Esophagus muscularis mucosa (tissue), 4 donors: ENCODE results near the gene PTPRN2.

ENCODE experiments used
- CTCF ChIP-seq, 3 experiments: fragments of 200-600 bp in 2 of 3; fragments of 450-650 bp in 1 of 3; sonication (generic) in 2 of 3; IDR thresholded peaks; one replicate each; pipeline ENCODE4 v1.5.1; 2017 to 2019; ENCODE audit warnings: antibody characterized with exemption in 3 of 3, mild to moderate bottlenecking in 2 of 3, moderate library complexity in 1 of 3
- EP300 ChIP-seq: sonication (generic); formaldehyde crosslinking; IDR thresholded peaks from one replicate; pipeline ENCODE4 v1.6.1; 2017; ENCODE audit warnings: antibody characterized with exemption
- POLR2A ChIP-seq: fragments of 450-650 bp; IDR thresholded peaks from one replicate; pipeline ENCODE4 v1.6.1; 2017; ENCODE audit warnings: antibody characterized with exemption, moderate library complexity, mild to moderate bottlenecking, low read depth
- POLR2AphosphoS5 ChIP-seq, 2 donors: sonication (generic); formaldehyde crosslinking; IDR thresholded peaks; one replicate each; pipeline ENCODE4 v1.6.1; 2017; ENCODE audit warnings: antibody characterized with exemption in 2 of 2

- TF ChIP-seq POLR2A = no peak
- no peak for TF ChIP-seq CTCF (IDR thresholded peaks at IDR 0.05)
- no peak for TF ChIP-seq POLR2AphosphoS5 (IDR thresholded peaks at IDR 0.05)
- TF ChIP-seq EP300 = no peak
These were observed 442.3 kb downstream of the PTPRN2 start for GRCh38 chr7:158145370-158145769.
